ENCODE results near the gene ADGRL2. TPM values are rescaled to one million over a fixed set of nuclear protein-coding genes. Genes with fewer than 3 reads are reported as not detected.

The ADGRL2 gene
- polyA plus RNA-seq, 1 of the 3 experiments (the other 2 are of a cell fraction) = 40.3 TPM

GRCh38 chr1:81998165-81998564, 197.4 kb downstream of the ADGRL2 start (continued):
- TF ChIP-seq, protein P1, sequence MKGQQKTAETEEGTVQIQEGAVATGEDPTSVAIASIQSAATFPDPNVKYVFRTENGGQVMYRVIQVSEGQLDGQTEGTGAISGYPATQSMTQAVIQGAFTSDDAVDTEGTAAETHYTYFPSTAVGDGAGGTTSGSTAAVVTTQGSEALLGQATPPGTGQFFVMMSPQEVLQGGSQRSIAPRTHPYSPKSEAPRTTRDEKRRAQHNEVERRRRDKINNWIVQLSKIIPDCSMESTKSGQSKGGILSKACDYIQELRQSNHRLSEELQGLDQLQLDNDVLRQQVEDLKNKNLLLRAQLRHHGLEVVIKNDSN (IDR thresholded peaks at IDR 0.05; ENCODE audit: borderline replicate concordance, low read depth) = no peak
- no peak for TF ChIP-seq JUND (IDR thresholded peaks at IDR 0.05)

- no peak for DNase-seq
- H3K36me3 ChIP-seq (replicated peaks in 1 of 2; ENCODE audit: control insufficient read depth in 1 of 2, insufficient read depth in 2 of 2, low read length in 1 of 2) = no peaks in the 10 kb centered on the region
- no peak for TF ChIP-seq JUND (IDR thresholded peaks at IDR 0.05)
- TF ChIP-seq YY1 (IDR thresholded peaks at IDR 0.05; ENCODE audit: low read depth) = no peak
- TF ChIP-seq NRF1 (IDR thresholded peaks at IDR 0.05; ENCODE audit: low read depth, low read length) = no peak
- no peak for TF ChIP-seq GATA2 (CRISPR knock-in tag; IDR thresholded peaks at IDR 0.05)
- no peak for TF ChIP-seq USF2 (IDR thresholded peaks at IDR 0.05; ENCODE audit: borderline replicate concordance, low read depth, low read length)
- no peak for TF ChIP-seq POLR2AphosphoS5 (IDR thresholded peaks at IDR 0.05; ENCODE audit: low read depth, low read length)
- no peak for TF ChIP-seq MAX (IDR thresholded peaks at IDR 0.05; ENCODE audit: low read depth)
- TF ChIP-seq REST (IDR thresholded peaks at IDR 0.05; ENCODE audit: low read depth, low read length) = no peak
- no peak for TF ChIP-seq PBX3 (IDR thresholded peaks at IDR 0.05)
- TF ChIP-seq SMC3 (IDR thresholded peaks at IDR 0.05; ENCODE audit: low read depth, low read length) = no peak
- TF ChIP-seq EZH2phosphoT487 (IDR thresholded peaks at IDR 0.05; ENCODE audit: borderline replicate concordance, low read depth) = no peak
- no peak for TF ChIP-seq SIN3A (IDR thresholded peaks at IDR 0.05; ENCODE audit: borderline replicate concordance, low read depth, low read length)
- TF ChIP-seq TEAD4 (IDR thresholded peaks at IDR 0.05; ENCODE audit: borderline replicate concordance, insufficient read depth) = no peak
- TF ChIP-seq MEF2A (IDR thresholded peaks at IDR 0.05; ENCODE audit: borderline replicate concordance, low read depth) = no peak
- TF ChIP-seq GABPA (IDR thresholded peaks at IDR 0.05; ENCODE audit: low read depth) = no peak
- no peak for TF ChIP-seq ELF1 (IDR thresholded peaks at IDR 0.05)
- H3K27me3 ChIP-seq (ENCODE audit: insufficient read depth) = no peaks in the 10 kb centered on the region
- H3F3A ChIP-seq (replicated peaks; ENCODE audit: insufficient read depth) = peaks cover 7% of the 10 kb centered on the region
- H4K20me1 ChIP-seq (ENCODE audit: insufficient read depth) = no peaks in the 10 kb centered on the region
- H3K27ac ChIP-seq (ENCODE audit: low read depth in 2 of 2, low read length in 1 of 2) = no peak overlapping the region
- ChIA-PET CTCF (no interaction called here), POLR2A (no interaction called here)
- peaks cover 0 to 4% of the 10 kb centered on the region in 2 experiments; a peak in 1 of 4 replicates for H3K4me1 ChIP-seq (ENCODE audit: control insufficient read depth in 1 of 2, insufficient read depth in 2 of 2, low read depth in 1 of 2, low read length in 1 of 2)
- H3K4me3 ChIP-seq (ENCODE audit: low read depth in 2 of 2, low read length in 1 of 2) = no peak overlapping the region
- no peaks in the 10 kb centered on the region for H3K9me2 ChIP-seq
- H3K9me3 ChIP-seq = no peaks in the 10 kb centered on the region
- no peak overlapping the region for H3K9ac ChIP-seq
- no peak overlapping the region for H2AFZ ChIP-seq (ENCODE audit: low read depth)
- H3K4me2 ChIP-seq = no peak overlapping the region
- no peaks in the 10 kb centered on the region for H3K79me2 ChIP-seq (ENCODE audit: insufficient read depth)
- 90% methylated on average over 1 of the region's 1 CpG for WGBS (ENCODE audit: low lambda C conversion rate)
Observed at GRCh38 chr1:81999364-81999763, 198.6 kb downstream of the ADGRL2 start.

All from SK-N-SH (cell line).